DMS79 (cell line): Measurements from ENCODE around the gene ARHGAP33.
"Not testable (repeated sequence)": the region's sequence is repeated elsewhere in the genome, so short reads cannot be mapped to it uniquely, and the experiment has no call there.

ENCODE experiments used
- DNase-seq: peaks from one replicate; lab custom pipeline; 2025; lab: John Stamatoyannopoulos, UW

Gene ARHGAP33

DNA sequence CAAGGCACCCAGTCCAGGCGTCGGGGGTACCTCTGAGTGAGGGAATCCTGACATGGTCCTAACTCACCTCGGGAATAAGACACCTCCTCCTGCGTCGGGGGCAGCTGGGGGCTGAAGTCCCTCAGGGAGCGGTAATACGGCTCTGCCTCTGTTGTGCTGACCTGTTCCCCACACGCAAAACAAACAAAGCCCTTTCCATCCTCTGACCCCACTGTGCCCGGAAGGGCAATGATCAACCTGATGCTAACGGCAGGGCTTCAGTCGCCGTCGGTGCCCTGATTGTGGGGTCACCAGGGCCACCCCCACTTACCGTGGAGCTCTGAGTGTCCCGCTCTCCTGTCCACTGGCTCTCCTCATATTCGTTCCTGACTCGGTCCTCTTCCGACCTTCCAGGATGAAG is 55.6 kb downstream of the ARHGAP33 start:
- DNase-seq = no peak

DNA sequence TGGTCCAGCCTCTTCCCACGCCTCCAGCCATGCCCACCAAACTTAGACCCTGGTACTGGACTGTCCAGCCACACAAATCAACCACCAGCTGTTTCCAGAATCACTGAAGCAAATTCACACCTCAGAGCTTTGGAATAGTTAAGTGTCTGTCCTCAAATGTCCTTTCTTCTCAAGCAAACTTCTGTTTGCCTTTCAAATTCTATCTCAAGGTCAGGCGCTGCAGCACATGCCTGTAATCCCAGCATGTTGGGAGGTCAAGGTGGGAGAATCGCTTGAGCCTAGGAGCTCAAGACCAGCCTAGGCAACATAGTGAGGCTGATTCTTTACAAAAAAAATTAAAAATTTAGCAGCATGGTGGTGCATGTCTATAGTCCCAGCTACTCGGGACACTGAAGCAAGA is 56.7 kb downstream of the ARHGAP33 start:
- DNase-seq = no peak

DNA sequence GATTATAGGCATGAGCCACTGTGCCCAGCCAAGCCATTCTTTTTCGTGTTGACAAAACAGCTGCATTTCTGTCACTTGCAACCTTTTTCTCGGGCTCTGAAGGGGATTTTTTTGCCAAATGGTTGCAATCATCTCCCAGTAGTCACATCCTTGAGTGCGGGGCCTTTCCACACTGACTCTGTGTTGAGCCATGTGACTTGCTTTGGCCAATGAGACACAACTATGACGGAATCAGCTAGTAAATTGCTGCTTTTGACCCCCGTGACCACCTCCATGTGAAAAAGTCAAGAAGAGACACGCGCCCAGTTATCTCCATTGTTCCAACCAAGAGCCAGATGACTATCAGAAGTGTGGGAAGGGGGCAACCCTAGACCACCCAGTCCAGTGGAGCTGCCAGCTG is 58.6 kb downstream of the ARHGAP33 start:
- no peak for DNase-seq

DNA sequence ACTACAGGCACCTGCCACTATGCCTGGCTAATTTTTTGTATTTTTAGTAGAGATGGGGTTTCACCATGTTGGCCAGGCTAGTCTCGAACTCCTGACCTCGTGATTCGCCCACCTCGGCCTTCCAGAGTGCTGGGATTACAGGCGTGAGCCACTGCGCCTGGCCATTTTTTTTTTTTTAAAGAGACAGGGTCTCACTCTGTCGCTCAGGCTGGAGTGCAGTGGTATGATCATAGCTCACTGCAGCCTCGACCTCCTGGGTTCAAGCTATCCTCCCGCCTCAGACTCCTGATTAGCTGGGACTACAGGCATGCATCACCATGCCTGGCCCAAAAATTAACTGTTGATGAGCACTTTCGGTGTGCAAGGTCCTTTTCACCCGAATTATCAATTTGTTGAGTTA is 60.7 kb downstream of the ARHGAP33 start:
- DNase-seq = not testable (repeated sequence)
